ENCODE results near the gene MIOX.

The MIOX gene

DNA sequence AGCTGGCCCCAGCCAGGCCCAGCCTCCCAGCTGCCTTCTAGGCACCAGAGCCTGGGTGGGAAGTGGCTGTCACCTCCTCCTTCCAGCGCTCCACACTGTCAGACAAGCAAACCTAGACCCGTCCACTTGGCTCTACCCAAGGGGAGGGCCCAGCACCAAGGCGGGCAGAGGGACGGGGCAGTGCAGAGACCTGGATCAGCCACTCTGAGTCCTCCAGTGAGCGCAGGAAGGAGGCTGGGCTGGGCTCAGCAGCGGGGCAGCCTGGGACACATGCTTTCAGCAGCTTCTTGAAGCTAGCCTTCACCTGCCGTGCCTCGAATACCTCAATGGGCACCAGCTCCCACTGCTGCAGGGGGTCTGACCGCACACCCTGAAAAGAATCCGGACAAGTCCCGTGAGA, 30.6 kb upstream of the MIOX start:
- no peak for DNase-seq

DNA sequence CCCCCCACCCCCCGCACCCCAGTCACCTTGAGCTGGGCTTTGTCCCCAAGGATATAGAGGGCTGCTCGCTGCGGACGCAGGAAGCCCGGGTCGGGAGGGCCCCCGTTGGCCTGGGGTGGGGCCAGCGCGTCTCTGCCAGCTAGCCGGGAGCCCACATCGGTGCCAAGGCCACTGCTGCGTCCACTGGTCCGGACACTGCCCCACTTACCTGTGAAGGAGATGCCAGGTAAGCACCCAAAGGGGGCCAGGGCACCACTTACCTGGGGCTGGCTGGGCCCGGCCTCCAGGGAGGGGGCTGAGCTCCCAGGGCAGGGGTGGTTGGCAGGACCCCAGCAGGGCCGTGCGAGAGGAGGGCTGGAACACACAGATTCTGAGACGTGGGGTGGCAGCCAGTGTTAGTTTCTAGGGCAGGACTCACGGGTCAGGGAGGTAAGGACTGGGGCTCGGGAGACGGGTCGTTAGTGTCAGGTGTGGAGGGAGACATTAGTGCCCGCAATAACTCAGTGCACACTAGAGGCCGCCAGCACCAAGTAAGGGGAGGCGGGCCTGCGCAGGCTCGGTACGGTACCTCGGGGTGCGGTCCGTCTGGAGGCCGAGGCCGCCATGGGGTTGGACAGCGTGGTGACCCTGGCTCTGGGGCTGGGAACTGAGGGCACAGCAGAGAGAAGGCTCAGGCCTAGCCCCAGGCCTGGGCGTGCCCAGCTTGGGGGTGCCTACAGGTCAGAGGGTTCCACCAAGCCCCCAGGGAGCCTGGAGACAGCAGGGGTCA, 30.0 kb upstream of the MIOX start:
- no peak for DNase-seq

DNA sequence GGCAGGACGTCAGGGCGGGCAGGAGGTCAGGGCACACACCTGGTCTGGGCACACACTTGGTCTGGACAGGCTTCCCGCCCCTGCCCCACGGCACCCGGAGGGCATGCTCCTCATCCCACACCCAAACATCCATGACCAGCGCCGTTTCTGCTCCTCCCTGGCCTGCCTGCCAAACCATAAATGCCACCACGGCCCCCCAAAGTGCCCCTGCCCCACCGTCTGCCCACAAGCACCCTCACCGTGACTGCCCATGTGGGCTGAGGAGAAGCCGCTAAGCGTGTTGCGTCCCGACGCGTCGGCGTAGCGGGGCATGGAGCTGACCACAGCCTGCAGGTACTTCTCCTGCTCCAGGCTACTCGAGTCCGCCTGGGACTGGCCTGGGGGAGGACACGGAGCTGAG, 27.6 kb upstream of the MIOX start:
- no peak for DNase-seq

DNA sequence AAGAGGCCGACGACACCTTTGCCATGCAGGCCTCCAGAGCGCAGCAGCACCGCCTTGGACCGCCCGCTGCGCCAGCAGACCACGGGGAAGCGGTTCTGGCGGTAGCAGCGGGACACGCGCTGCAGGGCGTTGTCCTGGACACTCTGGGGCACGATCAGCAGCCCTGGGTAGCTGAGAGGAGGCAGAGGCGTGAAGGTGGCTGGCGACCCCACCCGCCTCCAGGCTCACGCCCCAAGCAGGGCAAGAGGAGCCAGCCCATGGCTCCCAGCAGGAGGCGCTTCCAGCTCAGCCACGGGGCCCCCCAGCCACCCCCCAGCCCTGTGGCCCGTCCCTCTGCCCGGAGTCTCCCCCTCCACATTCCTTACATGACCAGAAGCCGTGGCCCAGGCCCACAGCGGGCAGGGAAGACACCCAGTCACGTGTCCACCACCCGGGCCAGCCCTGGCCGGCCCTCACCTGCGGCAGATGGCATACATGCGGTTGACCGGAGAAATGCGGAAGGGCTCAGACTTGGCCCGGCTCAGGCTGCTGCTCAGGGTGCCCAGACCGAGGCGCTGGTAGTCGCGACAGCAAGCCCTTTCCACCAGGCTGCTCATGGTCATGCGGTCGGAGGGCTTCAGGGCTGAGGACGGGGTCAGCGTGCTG, 27.0 kb upstream of the MIOX start:
- no peak for DNase-seq

DNA sequence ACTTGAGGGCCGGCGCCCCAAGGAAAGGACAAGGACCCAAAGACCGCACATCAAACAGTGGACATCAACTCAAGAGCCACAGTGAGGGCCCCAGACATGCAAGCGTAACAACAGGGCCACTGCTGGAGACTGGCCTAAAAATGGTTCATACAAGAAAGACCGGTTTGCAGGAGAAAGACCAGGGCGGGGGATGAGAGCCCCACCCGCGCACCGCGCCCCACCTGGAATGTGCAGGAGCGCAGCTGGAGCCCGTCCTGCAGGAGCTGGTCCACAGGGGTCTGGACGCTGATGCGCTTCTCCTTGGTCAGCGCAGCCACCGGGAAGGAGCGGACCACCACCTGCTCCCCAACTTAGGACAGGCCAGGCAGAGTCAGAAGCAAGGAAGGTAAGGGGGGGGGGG, 25.7 kb upstream of the MIOX start:
- DNase-seq = no peak

DNA sequence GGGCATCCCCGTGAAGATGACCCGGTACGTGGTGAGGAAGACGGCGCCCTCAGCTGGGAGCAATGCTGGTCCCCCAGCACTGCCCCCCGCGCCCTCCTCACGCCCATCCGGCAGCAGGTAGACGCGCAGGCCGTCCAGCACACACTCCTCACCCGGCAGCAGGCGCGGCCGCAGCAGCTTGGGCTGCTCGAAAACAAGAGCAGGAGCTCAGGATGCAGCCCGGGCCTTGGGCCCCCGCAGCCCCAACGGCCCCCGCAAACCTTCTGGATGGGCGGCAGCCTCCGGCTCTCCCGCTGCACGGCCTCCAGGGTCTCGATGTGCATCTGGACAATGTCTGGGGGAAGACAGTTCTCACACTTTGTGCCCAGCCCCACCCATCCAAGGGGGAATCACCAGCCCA, 25.1 kb upstream of the MIOX start:
- no peak for DNase-seq

DNA sequence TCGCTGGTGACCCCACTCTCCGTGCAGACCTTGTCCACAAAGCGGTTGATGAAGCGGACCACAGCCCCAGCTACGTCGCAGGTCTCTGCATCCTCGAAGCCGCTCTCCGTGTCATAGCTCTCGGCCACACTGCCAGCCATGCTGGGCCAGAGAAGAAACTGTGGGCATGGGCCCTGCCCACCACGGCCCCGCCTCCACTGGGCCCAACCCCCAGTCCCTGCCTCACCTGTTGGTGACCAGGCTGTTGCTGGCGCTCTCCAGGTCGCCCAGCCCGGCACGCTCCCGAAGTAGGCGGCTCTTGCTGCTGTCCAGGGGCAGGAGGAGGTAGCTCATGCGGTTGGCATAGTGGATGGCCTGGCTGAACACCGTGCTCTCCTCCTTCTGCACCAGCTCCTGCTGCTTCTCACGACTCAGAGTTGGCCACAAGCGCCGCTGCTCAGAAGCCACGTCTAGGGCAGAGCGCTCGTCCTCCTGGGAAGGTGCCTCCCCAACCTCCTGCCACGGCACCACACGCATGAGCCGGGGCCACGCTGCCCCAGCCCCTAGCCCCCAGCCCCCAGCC, 24.6 kb upstream of the MIOX start:
- no peak for DNase-seq

DNA sequence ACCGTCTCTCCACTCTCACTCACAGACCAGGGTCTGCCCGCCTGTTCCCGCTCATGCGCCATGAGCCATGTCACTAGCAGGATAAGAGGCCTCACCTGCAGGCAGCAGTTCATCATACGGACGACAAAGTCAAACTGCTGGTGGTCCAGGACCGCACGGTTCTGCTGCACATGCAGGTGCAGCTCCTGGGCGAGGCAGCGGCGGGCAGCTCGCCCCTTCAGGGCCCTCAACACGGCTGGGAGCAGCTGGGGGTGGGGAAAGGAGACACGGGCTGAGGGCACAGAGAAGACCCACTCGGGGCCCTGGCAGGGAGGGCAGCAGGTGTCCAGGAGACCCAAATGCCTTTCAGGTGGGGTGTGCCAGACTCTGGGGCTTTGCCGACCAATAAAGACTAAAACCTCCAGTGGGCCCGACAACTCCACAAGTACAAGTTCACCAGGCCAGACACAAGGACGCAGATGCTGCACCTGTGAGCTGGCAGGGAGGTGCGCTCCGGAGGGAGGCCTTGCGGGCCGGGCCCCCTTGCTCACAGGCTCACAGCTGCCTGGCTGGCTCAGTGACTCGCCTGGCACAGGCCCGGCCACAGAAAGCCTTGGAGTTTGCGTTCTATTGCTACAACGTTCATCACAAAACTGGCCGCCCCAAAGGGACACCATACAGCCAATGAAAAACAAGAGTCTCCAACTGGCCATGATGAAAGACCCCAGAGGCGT, 23.3 kb upstream of the MIOX start:
- DNase-seq = no peak

DNA sequence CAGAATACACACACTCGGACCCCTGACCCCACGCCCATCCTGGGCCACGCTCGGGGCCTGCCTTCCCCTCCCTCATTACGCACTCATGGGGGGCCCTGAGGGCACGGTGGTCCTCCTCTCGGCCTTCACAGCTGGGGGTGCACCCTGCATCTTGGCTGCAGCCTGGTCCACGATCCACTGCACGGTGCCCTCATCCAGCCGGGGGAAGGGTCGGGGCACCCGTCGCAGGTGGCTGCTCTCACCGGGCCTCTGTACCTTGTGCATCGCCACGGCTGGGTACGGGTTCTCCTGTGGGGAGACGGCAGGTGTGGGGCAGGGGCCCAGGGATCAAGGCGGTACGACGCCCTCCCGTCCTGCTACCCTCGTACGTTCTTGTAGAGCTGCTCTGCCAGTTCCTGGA, 22.2 kb upstream of the MIOX start:
- no peak for DNase-seq

DNA sequence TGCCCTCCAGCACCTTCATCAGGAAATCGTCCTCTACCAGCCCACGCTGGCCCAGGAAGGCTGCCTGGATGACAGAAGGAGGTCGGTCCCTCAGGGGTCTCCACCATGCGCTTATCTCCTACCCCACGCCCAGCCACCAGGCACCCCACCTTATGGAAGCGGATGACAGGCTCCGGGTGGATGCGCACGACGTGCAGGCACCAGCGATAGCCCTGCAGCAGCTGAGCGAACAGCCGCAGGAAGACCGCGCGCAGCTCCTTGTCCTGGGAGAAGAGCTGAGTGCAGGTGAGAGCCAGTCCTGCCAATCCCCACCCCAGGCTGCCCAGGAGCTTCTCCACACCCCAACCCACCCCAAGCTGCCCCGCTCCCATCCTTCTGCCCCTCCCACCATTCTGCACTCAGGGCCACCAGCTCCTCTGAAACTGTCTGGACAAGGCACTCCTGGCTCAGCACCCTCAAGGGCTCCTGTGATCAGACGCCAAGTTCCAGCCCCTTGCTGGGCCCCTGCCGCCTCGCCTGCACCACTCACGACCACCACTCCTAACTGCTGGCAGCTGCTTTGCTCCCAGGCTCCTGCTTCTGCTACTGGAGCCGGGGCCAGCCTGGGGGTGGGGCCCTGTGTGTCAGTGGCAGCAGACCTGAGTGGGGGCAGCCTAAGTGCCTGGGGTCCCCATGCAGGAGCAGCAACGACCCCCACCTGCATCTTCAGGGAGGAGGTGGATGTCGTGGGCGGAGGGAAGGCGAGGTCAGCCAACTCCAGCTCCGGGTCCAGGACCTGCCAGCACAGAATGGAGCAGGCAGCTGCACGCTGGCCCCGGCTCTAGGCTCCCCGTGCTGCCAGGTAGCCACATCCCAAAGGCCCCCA, 21.4 kb upstream of the MIOX start:
- no peak for DNase-seq

DNA sequence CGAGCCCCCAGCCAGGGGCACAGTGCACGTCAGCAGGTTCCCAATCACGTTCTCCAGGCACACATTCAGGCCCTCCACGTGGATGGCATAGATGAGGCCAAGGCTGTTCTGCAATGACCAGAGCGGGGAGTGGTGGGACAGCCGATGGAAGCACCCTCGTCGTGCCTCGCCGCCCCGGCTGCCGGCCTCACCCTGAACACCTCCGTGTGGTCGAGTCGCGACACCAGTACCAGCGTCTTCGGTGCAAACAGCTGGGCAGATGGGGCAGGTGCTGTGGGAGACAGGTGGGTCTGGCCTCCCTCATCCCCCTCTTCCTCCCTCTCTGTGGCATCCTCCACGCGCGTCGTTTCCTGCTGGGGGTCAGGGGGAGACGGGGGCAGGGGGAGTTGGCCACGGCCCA, 19.3 kb upstream of the MIOX start:
- no peak for DNase-seq

DNA sequence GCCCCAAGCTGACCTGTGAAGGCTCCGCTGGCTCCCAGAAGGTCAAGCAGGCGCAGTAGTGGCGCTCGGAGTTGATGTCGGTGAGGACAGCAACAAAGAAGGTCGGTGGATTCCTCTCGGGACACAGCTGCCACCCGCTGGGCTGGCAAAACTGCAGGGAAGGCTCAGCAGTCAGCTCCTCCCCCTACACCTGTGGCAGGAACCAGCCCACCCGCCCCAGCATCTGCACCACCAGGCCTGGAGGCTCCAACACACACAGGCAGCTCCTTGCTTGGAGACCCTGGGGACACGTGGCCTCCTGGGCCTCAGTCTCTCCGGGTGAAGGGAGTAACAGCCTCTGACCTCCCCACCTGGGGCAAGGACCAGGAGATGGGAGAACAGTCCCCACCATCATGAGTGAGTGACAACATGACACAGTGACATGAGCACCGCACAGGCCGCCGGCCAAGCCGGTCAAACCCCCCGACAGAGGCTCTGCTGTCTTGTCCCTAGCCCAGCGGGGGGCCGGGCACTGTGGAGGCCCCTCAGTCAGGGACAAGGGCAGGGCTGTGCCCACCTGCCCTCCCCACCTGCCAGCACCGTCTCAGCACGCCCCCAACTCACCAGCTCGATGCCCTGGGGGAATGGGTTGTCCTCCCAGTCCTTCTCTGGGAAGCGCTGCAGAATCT, 18.8 kb upstream of the MIOX start:
- no peak for DNase-seq

DNA sequence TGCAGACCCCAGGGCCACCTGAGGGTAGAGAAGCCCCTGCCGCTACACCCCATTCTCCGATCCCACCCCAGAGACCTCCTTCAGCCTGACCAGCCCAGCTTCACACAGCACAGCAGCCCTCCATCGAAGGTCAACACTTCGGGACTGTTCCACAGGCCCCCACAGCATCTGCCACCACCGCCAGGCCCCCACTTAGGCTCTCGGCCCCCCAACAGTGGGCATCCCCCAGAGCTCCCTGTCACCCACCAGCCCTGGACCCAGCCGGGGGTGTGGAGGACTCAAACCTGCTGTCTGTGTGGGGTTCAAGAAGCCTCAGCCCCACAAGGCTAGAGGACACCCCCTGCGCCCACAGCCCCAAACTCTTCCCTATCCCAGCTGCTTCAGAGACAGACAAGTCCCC, 18.0 kb upstream of the MIOX start:
- no peak for DNase-seq

DNA sequence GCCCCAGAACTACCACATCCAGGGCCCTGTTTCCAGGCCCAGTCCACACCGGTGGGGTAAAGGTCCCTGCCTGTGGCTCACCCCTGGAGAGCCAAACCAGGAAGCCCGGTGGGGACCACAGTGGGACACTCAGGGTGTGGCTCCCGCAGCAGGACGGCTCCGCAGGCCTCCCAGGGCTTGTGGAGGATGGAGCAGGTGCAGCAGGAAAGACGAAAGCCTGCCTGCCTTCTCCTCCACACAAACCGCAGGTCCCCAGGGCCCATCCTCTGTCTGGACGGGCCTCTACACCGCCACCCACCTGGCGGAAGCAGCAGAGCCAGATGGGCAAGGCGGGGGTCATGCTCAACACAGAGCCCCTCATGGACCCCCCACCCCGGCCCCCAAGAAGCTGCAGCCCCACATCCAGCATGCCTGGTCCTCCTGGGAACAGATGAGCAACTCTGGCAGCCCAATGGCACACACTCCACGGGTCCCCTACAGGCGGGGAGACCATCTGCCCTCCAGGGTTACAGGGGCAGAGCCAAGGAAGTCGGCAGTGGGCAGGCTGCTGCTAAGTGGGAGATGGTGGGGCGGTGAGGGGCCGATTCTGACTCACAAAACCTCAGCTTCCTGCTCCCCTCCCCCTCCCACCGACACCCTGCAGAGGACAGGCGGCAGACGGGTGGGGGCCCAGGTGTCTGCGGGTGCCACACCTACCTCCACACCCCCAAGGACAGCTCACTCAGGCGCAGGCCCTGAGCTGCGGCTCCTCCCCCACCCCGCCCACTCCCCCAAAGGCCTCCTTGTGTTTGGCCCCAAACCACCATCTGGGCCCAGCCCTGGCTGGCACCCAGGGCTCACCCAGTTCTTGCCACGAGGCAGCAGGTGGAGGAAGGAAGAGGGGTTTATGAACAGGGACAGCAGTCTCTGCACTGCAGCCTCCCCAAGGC, 17.0 kb upstream of the MIOX start:
- DNase-seq = peak; percentile 93 to 95

DNA sequence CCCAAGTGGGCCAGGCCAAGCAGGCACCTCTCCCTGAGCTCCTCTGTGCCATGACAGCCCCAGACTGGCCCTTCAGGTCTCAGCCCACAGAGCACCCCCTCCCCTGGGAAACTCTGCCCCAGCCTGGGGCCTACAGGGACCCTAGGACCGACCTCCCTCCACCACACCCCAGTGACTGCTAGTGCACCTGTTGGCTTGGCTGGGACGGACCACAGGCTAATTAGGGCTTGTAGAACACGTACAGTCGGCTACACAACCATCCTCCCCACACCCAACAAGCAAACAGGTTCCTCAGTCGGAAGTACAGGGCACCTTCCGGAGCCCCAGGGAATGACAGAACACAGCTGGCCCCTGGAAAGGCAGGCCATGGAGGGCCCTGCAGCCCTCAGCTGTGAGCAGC, 16.2 kb upstream of the MIOX start:
- DNase-seq = peak; percentile 49 to 51

DNA sequence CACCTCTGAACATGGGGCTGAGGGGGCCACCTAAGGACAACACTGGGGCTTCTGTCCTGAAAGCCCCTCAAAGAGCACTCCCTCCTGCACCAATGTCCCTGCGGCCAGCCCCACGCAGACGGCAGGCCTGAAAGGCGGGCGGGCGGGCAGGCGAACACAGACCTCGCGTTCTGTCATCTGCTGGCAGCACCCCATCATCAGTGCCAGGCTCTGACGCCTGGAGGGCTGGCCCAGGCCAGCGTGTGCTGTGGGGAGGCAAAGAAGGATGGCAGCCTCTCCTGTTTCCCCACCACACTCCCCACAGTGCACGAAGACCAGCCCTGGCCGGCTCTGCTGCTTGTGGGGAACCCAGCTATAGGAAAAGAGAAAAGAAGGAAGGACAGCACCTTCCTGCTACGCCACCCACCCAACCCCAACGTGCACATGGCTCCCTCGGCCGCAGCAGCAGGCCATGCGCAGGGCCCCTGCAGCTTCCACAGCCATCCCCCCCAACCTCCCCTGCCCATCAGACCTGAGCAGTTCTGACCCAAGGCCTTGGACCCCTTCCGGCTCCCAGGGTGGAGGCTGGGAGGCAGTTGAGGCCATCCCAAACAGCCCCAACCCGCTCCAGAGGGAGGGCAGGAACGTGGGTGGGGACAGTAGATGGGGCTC, 15.3 kb upstream of the MIOX start:
- DNase-seq = no peak

DNA sequence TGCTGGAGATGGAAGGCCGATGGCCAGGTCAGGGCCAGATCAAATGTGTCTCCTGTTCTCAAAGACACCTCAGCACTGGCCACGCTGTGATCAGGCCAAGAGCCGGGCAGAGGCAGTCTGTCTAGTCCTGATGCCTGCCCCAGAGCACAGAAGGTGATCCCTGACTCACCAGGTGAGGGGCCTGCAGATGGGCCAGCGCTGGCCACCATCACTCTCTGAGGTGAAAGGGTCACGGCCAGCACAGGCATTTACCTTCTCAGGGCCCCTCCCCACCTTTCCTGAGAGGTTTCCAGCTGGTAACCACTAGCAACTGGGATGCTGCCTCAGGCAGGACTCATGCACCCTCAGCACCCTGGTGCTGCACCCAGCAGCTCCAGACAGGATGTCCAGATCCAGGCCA, 14.7 kb upstream of the MIOX start:
- no peak for DNase-seq

DNA sequence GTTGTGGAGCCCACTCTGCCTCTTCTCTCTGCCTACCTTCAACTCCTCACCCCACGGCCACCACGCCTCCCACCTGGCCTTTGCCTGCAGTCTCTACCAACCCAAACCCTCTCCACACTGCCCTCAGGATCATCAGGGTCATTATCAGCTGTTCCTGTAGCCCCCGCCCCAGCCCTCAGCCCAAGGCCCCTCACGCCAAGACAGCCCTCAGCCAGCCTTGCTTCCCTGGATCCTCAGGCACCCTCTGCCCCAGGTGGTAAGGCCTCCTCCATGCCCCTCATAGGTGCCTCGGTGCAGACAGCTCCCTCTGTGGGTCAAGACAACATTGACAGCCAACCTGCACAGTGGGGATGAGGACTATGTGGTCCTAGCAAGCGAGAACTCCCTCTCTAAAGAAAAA, 13.6 kb upstream of the MIOX start:
- DNase-seq = peak; percentile 69 to 70

DNA sequence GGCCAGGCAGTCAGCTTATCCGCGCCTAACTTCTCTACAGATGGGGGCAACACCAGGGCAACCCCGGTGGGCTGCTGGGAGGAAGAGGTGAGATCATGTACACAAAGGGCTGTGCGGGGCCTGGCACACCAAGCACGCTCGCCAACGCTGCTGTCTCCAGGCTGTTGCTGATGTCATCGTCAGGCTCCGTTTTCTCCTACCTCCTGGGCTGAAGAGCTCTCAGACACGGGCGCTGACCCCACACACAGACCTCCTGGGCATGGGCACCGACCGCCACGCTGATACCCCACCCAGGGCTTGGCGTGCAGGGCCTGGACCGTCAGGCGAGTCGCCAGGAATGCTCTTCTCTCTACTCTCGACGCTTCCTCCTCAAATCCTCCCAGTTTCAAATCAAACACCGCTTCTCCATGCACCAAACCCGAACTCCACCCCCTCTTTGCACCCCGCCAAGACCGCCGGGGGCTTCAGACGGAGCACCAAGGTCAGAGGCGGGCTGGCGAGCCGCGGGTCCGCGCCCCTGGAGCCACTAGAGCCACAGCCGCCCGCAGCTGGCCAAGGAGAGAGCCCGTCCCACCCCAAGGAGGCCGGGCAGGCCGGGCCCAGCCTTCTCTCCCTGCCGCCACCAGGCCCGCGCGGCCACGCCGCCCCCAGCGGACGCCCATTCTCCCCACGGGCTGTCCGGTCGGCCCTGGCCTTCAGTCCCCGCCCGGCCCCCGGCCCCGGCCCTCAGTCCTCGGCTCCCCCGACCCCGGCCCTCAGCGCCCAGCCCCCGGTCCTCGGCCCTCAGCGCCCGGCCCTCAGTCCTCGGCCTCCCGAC, 12.6 kb upstream of the MIOX start:
- peak; percentile 60 to 72 for DNase-seq

Data from activated T-cell treated with anti-CD3 and anti-CD28 coated beads, Interleukin-2, amount 50 U/mL, for 48 hours (primary cell).